NCI-H2107 treated with DMSO at 0.1 percent for 48 hours (cell line): ENCODE data around the gene MYCN.
"Not testable (repeated sequence)": the region's sequence is repeated elsewhere in the genome, so short reads cannot be mapped to it uniquely, and the experiment has no call there.

ENCODE experiments used
- DNase-seq: peaks from one replicate; lab custom pipeline; 2025; ENCODE audit not compliant: unreplicated experiment; lab: John Stamatoyannopoulos, UW

The MYCN gene

DNA sequence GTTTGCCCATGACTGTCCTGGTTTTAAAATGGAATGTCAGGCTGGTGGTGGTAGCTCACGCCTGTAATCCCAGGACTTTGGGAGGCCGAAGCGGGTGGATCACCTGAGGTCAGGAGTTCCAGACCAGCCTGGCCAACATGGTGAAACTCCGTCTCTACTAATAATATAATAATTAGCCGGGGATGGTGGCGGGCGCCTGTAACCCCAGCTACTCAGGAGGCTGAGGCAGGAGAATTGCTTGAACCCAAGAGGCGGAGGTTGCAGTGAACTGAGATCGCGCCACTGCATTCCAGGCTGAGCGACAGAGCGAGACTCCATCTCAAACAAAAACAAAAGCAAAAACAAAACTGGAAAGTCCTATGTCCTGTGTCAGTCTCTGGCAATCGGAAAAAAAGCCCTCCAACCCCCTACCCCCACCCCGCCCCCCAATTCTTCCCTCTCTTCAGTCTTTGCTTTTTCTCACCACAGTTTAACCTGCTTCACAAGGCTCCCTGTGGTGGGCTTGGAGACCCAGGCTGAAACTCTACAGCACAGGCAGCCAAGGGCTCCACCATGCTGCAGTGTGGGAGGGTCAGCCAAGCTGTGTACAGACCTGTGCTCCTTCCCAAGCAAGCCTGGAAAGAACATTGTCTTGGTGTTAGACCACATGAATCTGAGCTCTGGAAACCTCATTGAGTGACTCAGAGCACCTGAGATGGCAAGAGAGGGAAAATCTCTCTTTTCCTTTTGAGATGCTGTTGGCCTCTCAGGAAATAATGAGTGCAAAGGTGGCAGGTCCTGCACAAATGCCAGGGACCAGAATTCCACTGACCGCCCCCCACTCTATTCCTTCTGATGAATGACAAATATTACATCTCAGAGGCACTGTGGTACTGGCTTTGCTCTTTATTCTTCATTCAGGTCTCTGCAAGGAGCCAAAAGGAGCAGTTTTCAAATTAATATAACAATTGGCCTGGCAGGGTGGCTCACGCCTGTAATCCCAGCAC is 16.7 kb downstream of the MYCN start:
- no peak for DNase-seq

DNA sequence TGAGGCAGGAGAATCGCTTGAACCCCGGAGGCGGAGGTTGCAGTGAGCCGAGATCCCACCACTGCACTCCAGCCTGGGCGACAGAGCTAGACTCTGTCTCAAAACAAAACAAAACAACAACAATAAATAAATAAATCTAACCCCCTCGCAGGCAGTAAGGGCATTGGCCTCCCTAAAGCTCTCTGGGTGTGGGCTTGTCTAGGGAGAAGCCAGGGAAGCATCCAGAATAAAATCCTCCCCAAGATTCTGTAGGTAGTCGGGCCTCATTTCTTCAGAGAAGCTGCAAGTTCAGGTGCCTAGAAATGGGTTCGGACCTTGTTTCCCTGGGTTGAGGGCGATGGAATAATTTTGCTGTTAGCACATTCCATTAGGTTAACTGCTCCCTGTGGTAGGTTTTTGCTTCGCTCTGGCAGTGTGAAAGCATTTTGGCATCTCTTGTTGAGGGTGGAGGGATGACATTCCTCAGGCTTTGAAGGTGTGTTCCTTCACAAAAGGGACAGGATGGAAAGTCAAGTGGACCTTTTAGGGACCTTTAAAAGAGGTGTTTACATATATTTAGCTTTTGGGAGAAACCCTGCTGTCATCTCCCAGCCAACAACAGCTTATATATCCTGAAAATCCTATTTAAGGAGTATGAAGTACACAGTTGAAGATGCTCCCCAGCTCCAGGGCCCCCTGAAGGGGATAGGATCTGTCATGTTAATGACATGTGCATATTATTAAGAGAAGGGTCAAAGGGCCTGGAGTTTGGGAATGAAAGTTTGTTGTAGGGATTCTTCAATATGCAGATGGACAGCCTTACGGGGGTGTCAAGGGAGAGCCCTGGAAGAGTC is 17.7 kb downstream of the MYCN start:
- no peak for DNase-seq

DNA sequence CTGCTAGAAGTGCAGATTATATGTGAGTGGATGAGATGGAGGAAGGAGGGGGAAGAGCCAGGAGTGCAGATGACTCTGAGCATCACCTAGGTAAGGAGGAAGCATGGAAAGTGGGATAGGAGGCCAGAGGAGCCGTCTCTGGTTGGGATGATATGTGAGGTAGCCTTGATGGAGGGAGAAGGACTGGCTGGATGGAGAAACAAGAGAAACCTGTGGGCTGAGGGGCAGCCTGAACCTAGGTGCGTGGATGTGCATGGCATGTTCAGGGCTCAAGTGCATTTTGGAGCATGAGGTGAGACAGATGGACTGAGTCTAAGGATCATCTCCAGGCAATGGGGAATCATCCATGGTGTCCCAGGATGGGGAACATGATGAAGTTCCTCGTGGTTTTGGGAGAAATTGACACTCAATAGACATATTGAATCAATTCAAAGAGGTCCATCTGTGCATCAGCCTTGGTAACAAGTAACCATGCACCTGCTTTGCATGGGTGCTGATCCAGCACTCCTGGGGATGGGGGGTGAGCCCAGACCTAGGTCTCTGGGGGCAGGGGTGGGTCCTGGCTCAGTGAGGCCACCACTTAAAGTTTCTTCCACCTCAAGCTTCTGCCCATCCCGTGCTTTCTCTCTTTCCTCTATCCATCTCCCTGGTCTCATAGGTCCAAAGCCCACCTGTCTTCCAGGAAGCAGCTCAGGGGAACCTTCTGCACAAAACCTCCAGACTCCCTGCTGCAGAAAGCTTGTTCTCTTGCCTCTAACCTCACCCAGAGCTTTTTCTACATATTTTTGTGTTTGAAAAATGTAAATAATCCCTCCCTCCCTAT is 19.2 kb downstream of the MYCN start:
- no peak for DNase-seq

DNA sequence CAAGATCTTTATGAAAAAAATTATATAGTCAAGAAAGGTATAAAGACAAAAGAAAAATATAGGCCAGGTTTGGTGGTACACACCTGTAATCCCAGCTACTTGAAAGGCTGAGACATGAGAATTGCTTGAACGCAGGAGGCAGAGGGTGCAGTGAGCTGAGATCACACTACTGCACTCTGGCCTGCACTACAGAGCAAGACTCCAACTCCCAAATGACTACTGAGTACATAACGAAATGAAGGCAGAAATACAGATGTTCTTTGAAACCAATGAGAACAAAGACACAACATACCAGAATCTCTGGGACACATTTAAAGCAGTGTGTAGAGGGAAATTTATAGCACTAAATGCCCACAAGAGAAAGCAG is 19.8 kb downstream of the MYCN start:
- DNase-seq, result not testable (repeated sequence)

DNA sequence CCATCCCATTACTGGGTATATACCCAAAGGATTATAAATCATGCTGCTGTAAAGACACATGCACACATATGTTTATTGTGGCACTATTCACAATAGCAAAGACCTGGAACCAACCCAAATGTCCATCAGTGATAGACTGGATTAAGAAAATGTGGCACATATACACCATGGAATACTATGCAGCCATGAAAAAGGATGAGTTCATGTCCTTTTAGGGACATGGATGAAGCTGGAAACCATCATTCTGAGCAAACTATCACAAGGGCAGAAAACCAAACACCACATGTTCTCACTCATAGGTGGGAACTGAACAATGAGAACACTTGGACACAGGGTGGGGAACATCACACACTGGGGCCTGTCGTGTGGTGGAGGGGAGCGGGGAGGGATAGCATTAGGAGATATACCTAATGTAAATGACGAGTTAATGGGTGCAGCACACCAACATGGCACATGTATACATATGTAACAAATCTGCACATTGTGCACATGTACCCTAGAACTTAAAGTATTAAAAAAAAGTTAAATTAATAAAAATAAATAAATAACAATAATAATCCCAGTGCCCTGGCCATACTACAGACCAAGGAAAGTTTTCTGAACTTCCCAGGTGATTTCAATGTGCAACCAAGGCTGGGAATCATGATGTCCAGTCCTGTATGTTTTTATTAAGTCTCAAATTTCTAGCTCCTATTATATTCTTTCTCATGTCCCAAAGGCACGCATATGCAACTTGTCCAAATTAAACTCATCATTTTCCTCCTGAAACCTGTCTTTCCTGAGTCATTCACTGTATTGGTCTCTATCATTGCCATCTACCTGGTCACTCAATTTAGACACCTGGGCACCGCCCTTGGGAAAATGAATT is 23.0 kb downstream of the MYCN start:
- DNase-seq, result not testable (repeated sequence)

DNA sequence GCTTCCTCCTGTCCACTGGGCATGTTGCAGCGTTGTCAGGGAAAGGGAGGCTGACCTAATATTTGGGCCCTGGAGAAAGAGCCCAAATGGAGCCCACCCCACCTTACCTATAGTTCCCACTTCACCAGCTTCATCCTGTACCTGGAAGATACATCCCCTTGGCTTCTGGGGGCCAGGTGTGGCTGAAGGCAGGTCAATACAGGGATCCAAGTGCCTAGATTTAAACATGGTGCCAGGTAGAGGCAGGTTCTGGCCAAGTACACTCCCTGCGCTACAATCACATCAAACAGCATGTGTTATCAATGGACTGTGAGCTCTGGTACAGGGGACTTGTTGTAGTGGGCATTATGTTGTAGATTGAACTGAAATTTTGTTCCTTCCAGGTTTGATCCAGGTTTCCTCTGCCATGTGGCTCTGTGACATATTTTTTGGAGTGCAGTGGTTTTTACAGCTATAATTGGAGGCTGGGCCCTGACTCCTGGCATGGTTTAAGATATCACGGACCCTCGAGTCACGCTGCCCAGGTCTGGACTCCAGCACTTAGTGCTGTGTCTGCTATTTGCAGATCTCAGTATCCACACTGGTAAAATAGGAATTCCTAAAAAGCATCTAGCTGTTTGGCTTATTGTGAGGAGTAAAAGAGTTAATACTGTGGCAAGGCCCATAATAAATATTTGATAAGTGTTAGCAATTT is 23.8 kb downstream of the MYCN start:
- no peak for DNase-seq

DNA sequence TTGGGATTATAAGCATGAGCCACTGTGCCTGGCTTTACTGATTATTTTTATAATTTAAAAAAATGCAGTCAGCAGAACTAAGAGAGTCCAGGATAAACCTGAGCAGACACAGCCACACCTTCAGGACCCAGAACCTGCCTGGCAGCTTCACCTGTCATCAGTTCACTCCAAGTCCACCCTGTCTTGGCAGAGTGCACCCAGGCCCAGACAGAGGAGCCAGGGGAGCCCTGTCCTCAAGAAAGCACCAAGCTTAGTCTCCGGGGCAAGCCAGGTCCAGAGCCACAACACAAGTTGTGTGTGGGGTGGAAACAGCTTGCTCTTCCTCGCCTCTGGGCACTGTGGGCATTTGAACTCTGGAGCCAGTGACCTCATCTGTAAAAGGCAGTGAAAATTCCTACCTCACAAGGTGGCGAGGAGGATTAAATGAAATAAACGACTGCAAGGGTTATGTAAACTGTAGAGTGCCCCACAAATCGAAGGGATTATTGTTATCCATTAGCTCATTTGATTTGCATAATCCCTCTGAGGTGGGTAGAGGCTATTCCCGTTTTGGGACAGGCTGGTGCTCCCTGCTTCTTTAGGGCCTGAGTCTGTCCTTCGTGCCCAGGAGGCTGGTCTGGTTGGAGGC is 24.7 kb downstream of the MYCN start:
- no peak for DNase-seq

DNA sequence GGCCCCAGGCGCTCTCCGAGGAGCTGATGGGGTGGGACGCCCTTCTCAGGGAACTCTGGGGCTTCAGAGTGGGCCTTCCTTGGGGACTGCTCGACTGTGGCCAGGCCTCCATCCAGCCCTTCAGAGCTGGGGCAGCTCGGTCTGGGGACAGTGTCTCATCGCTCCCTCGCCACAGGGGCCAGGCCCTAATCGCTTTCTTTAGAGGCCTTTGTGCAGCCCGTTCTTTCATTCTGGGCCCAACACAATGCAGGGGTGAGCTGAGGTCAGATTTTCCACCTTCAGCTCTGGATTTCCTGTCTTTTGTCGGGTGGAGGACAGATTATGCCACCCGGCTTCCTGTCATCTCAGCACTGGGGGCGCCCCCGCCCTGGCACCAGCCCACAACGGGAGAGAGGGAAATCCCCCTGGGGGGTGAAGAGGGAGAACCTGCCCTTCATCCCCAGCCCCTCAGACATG is 25.2 kb downstream of the MYCN start:
- no peak for DNase-seq

DNA sequence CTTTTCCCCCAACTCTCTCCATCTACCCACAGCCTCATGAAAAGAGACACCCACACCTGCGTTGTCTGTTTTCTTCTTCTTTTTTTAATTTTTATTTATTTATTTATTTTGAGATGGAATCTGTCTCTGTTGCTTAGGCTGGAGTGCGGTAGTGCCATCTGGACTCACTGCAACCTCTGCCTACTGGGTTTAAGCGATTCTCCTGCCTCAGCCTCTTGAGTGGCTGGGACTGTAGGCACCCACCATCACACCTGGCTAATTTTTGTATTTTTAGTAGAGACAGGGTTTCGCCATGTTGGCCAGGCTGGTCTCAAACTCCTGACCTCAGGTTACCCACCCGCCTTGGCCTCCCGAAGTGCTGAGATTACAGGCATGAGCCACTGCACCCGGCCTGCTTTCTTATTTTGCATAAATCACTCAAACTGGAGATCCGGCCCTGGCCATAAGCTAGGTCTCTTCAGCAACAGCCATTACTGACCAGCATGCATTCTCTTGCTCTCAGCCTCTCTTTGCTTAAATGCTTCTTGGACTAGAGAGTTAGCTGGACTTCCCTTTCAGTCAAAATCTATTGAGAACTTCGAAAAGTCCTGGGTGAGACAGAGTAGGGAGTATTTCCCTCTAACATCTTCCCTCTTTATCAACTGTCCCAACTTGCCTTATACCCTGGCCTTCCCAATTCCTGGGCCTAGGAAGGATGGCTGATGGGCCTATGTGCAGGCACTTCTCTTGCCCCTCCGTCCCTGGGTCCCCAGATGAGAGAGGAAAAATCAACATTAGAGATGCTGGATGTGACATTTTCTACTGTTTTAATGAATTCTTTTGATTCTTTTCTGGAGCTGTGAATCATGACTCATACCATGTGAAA is 27.3 kb downstream of the MYCN start:
- no peak for DNase-seq

DNA sequence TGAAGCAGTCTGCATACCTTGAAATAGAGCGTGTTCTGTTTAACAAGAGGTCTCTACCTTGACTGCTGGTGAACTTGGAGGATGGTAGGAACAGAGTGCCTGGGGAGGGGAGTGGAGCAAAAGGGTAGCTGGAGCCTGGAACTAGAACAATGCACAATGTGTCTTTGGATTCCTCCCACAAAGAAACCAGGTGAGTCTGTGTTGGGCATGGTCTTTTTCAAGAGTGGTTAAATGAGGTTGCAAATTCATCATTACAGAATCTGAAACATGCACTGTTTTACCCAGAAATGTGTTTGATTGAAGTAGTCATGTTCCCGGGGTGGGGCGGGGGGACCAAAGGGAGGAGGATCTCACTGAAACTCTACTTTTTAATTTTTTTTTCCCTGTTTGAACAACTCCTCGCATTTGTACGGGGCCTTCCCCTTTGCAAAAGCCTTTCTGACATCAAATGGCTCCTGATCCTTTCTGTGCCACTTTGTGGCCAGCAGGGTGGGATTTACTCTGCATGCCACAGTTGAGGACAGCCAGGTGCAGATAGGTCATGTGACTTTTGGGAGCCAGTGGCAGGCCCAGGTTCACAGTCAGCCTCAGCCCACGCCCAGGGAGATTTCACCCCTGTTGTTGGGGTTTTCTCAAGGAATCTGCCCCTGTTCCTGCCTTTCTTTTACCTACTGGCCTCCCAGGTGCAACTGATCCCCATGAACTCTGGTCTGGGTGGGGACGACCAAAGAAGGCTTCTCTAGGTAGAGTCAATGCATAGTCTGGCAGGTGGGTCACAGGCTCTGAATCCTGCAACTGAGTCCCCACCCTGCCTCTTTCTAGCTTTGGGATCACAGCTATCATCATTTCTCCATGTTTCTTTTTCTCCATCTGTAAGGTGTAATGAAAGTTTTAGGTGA is 28.2 kb downstream of the MYCN start:
- peak; percentile 11 for DNase-seq

DNA sequence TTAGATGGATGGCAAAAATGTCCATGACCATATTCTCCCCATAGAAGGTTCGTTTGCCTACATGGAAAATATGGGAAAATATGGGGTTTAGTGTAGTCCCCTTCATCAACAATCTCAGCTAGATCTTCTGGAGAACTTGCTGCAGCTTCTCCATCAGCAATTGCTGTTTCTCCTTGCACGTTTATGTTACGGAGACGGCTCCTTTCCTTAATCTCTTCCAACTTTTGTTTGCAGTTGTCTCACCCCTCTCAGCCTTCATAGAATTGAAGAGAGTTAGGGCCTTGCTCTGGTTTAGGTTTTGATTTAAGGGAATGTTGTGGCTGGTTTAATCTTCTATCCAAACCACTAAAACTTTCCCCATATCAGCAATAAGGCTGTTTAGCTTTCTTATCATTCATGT is 28.9 kb downstream of the MYCN start:
- no peak for DNase-seq

DNA sequence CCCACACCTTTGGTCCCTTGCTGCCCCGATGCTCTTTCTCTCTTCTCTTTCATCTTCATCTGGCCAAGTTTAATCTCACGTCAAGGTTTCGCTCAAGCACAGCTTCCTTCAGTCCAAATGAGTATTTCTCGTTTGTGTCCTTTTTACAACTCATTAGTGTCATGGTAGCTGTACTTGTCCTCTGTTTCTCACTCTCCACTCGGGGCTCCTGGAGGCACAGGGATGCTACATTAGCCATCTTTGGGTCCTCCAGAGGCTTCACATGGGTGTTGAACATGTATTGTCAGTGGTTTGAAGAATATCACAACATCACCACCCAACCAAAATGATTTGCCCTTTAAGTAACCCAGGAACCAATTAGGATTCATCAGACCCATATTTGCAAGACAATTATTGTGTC is 30.4 kb downstream of the MYCN start:
- no peak for DNase-seq

DNA sequence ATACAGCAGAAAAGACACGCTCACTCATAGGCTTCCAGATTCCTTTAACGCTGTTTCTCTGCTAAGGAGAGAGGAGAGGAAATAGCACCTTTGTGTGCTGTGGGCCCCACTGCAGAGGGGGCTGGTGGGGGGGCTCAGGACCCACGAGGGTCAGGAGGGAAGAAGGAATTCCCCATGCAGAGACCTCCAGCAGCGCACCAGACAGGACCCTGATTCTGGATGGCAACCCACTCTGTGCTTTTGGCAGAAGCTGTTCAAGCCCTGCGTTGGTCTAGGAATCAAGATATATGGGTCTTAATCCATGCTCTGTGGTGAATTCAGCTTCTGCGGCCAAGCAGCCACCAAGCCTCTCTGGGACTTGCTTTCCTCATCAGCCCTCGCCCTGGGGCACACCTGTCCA is 31.0 kb downstream of the MYCN start:
- no peak for DNase-seq

DNA sequence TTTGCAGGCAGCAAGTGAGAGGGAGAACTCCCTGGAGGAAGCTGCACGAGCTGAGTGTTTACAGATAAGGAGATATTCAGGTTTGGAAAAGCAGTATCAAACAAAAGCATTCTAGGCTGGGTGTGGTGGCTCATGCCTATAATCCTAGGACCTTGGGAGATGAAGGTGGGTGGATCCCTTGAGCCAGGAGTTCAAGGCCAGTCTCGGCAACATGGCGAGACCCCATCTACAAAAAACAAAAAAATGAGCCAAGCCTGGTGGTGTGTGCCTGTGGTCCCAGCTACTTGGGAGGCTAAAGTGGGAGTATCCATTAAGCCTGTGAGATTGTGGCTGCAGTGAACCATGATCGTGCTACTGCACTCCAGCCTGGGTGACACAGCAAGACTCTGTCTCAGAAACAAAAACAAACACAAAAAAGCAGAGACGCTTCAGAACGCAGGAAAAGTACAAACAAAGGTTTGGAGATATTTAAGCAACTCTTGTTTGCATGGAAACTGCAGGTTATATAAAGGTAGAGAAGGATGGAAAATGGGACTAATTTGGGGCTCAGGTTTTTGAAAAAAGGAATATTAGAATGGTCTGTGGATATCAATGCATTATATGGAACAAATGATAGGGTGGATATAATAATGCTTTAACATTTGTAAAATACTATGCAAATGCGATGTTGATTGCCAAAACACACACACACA is 31.6 kb downstream of the MYCN start:
- no peak for DNase-seq

DNA sequence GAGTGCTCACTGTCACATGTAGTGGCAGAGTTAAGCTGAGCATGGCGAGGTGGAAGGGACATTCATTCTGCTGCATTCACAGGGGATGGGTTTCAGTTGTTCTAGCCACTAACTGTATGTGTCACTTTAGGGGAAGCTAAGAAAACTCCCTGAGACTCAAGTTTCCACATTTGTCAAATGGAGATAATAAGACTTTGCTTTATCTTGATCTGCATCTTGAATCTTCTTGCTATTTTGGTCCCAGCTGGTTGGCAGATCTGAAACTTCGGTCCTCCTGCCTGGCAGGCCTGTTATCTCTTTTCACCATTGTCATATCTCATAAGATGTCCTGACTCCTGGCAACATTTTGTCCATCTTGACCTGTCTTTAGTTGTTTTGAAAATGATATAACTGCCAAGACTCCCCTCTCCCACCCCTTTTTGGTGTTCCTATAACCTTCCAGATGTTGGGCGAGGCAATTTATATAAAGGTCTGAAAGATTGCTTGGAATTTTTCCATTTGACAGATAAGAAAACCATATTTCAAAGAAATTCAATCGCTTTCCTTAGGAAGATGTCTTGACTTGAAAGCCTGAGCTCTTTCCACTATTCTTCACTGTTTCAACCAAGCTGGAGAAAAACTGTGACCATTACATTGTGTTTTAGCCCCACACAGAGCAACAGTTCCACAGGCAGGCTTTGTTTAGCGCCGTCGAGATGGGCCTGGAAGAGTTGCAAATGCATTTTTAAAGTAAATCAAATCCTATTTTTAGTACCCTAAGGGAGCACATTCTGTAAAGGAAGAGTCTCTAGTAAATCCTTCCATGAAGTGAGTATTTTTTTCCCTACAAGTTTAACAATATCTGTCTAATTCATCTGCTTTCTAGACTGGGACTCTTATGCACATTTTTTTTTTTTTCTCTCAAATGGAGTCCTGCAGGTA is 33.4 kb downstream of the MYCN start:
- no peak for DNase-seq
